ENCODE results near the gene PBX4.

Gene PBX4

DNA sequence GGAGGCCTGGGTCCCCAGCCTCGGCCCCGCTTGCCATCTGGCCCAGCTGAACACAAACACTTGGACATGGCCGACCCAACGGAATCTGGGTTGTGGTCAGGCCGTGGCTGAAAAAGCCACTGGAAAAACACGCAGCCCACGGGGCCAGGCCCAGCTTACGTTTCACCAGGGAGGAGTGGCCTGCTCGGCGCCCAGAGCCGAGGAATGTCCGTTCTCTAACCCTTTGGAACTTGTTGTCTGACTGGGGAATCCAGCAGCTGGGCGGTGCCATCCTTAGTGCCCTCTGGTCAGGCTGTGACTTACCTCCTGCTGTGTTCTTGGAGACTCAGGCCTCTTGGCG, 66.7 kb downstream of the PBX4 start:
- DNase-seq (ENCODE audit: low read depth), result peak; percentile 40
- TF ChIP-seq, protein P1, sequence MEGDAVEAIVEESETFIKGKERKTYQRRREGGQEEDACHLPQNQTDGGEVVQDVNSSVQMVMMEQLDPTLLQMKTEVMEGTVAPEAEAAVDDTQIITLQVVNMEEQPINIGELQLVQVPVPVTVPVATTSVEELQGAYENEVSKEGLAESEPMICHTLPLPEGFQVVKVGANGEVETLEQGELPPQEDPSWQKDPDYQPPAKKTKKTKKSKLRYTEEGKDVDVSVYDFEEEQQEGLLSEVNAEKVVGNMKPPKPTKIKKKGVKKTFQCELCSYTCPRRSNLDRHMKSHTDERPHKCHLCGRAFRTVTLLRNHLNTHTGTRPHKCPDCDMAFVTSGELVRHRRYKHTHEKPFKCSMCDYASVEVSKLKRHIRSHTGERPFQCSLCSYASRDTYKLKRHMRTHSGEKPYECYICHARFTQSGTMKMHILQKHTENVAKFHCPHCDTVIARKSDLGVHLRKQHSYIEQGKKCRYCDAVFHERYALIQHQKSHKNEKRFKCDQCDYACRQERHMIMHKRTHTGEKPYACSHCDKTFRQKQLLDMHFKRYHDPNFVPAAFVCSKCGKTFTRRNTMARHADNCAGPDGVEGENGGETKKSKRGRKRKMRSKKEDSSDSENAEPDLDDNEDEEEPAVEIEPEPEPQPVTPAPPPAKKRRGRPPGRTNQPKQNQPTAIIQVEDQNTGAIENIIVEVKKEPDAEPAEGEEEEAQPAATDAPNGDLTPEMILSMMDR (IDR thresholded peaks at IDR 0.05; ENCODE audit: low read depth, low read length, missing control alignments), result no peak
- in situ Hi-C loops (cut with HindIII; ENCODE audit: low sequenced_read_pairs), result no loop called here
- no peak overlapping the region for H3K4me3 ChIP-seq (ENCODE audit: low read depth, low read length)

DNA sequence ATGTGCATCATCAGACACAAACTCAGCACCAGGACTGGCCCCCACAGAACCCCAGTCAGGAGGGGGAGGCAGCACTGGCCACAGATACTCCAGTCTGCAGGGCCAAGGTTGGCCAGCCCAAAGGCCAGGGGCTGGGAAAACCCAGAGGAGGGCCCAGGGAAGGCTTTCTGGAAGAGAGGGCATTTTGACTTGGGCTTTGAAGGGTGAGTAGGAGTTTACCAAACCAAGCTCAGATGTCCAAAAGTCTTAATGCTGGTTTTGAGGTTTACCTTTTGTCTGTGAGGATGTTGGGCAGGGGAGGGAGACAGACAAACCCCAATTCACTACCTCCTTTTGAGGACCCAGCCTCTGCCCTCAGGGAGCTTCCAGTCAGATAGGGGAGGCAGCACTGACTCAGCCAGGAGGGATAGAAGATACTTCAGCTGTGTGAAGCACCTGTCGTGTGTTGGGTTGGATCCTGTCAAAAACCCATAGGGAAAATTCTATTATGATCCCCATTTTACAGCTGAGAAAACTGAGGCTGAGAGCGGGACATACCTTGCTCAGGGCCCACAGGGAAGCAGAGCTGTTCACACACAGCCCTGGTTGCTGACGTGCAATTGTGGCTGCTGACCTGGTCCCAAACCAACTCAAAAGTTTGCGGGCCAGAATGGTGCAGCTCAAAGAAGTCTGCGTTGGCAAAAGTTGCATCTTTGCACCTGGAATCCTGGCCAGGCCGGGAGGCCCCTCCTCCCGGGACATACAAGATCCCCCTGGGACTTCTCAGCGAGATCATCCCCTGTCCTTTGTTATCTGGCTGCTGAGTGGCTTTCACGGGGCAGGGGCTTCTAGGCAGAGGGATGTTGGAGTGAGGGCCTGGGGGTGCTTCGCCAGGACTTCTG, 67.3 kb downstream of the PBX4 start:
- DNase-seq (ENCODE audit: low read depth), result peak; percentile 6
- in situ Hi-C loops (cut with HindIII; ENCODE audit: low sequenced_read_pairs), result no loop called here
- H3K4me3 ChIP-seq (ENCODE audit: low read depth, low read length), result no peak overlapping the region
- TF ChIP-seq, protein P1 (IDR thresholded peaks at IDR 0.05; ENCODE audit: low read depth, low read length, missing control alignments), result no peak

DNA sequence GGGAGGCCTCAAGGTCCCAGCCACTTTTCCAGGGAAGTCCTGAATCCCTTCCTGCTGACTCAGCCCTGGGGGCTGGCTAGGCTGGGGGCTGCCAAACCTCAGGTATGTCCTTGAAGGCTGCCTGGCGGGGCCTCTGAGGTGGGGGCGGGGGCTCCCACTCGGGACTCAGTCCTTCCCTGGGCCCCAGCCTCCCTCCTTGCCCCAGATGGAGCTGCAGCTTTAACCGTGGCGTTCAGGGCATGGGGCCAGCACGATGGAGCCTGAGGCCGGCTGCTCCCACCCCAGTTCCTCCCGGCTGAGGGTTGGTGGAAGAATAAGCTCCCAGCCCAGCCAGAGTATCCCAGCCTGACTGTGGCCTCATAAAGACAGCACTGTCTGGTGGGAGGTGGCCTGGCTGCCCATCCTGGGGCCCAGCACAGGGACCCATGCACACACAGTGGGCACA, 68.0 kb downstream of the PBX4 start:
- TF ChIP-seq, protein P1 (IDR thresholded peaks at IDR 0.05; ENCODE audit: low read depth, low read length, missing control alignments), result no peak
- in situ Hi-C loops (cut with HindIII; ENCODE audit: low sequenced_read_pairs), result no loop called here
- DNase-seq (ENCODE audit: low read depth), result peak; percentile 67
- H3K4me3 ChIP-seq (ENCODE audit: low read depth, low read length), result no peak overlapping the region

DNA sequence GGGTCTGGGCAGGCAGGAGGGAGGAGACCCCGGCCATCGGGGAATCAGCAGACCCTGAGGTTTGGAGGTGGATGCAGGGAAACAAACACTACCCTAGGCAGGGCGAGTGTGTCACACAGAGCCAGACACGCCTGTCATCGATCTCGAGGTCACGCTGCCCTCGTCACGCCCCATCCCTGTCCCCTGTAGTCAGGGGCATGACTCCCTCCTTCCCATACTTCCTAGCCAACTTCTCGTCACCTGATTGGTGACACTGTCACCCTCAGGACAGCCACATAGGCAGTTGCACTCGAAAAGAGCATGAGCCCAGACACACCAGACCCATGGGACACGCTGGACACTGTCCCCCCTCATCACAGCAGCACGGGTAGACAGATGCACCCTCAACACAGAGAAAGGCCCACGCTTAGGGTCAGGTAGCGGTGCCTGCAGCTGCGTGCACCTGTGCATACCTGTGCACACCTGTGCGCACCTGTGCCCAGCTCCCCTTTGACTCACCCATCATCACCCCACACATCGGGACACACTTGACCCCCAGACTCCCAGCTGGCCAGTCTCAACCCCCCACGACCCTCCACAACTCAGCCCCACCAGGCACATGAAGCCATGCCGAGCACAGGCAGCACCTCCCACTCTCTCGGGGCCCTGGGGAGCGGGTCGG, 68.6 kb downstream of the PBX4 start:
- H3K4me3 ChIP-seq (ENCODE audit: low read depth, low read length), result no peak overlapping the region
- DNase-seq (ENCODE audit: low read depth), result no peak
- TF ChIP-seq, protein P1 (IDR thresholded peaks at IDR 0.05; ENCODE audit: low read depth, low read length, missing control alignments), result no peak
- in situ Hi-C loops (cut with HindIII; ENCODE audit: low sequenced_read_pairs), result no loop called here

DNA sequence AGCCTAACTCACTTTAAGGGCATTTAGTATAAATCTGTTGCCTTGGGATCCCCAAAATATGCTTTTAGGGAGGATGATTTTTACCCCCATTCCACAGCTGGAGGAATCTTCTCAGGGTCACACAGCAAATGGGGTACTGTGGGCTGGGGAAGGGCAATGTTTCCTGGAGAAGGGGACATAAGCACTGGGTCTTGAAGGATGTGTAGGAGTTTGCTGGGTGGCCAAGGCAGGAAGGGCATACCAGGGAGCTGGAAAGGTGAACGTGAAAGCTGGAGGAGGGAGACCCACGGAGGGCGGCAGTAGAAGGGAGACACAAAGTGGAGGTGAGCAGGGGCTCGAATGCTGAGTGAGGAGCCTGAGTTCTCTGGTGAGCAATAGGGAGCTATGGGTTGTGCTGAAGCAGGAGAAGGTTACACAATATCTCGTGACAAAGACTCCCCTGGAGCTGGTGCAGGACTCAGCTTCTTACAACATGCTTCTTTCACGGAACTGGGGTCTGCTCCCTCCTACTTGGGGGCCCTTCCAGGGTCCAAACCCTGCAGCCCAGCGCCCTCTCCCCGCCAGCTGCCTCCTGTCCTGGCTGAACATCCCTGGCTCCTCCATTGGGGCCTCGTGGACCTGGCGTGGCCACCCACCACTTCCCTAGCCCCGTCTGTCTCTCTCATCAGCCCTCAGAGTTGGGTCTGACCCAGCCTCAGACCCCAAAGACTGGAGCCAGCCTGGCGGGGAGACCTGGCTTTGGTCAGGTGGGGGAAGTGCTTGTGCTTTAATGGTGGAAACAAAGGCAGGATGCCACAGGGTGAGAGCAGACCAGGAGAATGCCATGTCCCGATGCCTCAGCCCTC, 69.3 kb downstream of the PBX4 start:
- TF ChIP-seq, protein P1 (IDR thresholded peaks at IDR 0.05; ENCODE audit: low read depth, low read length, missing control alignments), result no peak
- no peak overlapping the region for H3K4me3 ChIP-seq (ENCODE audit: low read depth, low read length)
- DNase-seq (ENCODE audit: low read depth), result no peak
- in situ Hi-C loops (cut with HindIII; ENCODE audit: low sequenced_read_pairs), result no loop called here

DNA sequence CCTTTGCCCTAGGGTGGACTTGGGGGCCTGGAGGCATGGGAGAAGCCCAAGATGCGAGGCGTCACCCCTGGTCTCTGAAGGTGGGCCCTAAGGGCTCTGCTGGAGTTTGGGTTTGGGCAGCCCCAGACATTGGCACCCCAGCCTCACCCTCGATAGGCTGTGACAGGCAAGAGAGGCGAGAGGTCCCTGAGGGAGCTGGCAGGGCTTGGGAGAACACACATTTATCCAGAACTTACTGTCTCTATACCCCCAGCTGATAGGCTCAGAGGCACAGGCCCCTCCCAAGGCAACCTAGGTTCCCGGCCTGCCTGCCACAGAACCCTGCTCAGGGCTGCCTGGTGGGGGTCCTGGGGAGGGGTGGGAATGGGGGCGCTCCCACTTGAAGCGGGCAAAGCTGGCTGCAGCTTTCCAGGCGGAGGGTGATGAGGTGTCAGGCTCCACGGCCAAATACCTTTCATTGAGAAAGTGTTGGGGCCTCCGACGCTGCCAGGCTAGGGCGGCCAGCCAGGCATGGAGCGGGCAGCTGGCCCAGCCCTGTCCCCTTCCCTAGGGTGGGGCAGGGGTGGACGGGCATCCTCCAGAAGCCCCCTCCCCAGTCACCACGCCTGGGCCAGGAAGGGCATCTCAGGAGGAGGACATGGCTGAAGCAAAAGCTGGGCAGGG, 70.7 kb downstream of the PBX4 start:
- in situ Hi-C loops (cut with HindIII; ENCODE audit: low sequenced_read_pairs), result no loop called here
- DNase-seq (ENCODE audit: low read depth), result no peak
- H3K4me3 ChIP-seq (ENCODE audit: low read depth, low read length), result no peak overlapping the region

More for the DNA sequence above, 70.7 kb downstream of the PBX4 start:
- TF ChIP-seq, protein P1 (IDR thresholded peaks at IDR 0.05; ENCODE audit: low read depth, low read length, missing control alignments), result no peak
